Measurements from ENCODE around the gene SDK2. TPM values are rescaled to one million over a fixed set of nuclear protein-coding genes. Genes with fewer than 3 reads are reported as not detected.

SDK2 gene
- total RNA-seq, 1 donor from 2014 or later = 31.8 TPM

- TF ChIP-seq CTCF (IDR thresholded peaks at IDR 0.05; ENCODE audit: unreplicated experiment) = no peak
- Mint-ChIP-seq H3K27ac (peak overlapping the region; percentile 92), H3K4me3 (peak overlapping the region; percentile 6), H3K36me3 (no peaks in the 10 kb centered on the region), H3K27me3 (ENCODE audit: low read depth) (no peaks in the 10 kb centered on the region), H3K9me3 (no peaks in the 10 kb centered on the region), H3K4me1 (peaks cover 52% of the 10 kb centered on the region)
- no peak for DNase-seq (ENCODE audit: low spot score in 2 of 2, unreplicated experiment in 2 of 2)
Observed at GRCh38 chr17:73342541-73343167, 301.6 kb downstream of the SDK2 start.

- H3K27me3 Mint-ChIP-seq (ENCODE audit: low read depth) = no peaks in the 10 kb centered on the region
- DNase-seq (ENCODE audit: low spot score in 2 of 2, unreplicated experiment in 2 of 2) = peak in 1 of 2 experiments; percentile 69
- H3K36me3 Mint-ChIP-seq = peaks cover 3% of the 10 kb centered on the region
- H3K4me3 Mint-ChIP-seq = no peak overlapping the region
- no peaks in the 10 kb centered on the region for H3K9me3 Mint-ChIP-seq
- no peak for TF ChIP-seq CTCF (IDR thresholded peaks at IDR 0.05; ENCODE audit: unreplicated experiment)
- H3K27ac Mint-ChIP-seq = peak overlapping the region; percentile 92
- H3K4me1 Mint-ChIP-seq = peaks cover 55% of the 10 kb centered on the region
Observed at GRCh38 chr17:73342050-73342522, 302.2 kb downstream of the SDK2 start.

GRCh38 chr17:73341350-73342049, 302.7 kb downstream of the SDK2 start:
- no peak for DNase-seq (ENCODE audit: low spot score in 2 of 2, unreplicated experiment in 2 of 2)
- no peak for TF ChIP-seq CTCF (IDR thresholded peaks at IDR 0.05; ENCODE audit: unreplicated experiment)
- no peaks in the 10 kb centered on the region for H3K9me3 Mint-ChIP-seq
- peaks cover 60% of the 10 kb centered on the region for H3K4me1 Mint-ChIP-seq
- H3K4me3 Mint-ChIP-seq = no peak overlapping the region
- H3K27ac Mint-ChIP-seq = peak overlapping the region; percentile 92
- no peaks in the 10 kb centered on the region for H3K27me3 Mint-ChIP-seq (ENCODE audit: low read depth)
- peaks cover 3% of the 10 kb centered on the region for H3K36me3 Mint-ChIP-seq

GRCh38 chr17:73340093-73340596, 304.1 kb downstream of the SDK2 start:
- DNase-seq (ENCODE audit: low spot score in 2 of 2, unreplicated experiment in 2 of 2) = no peak
- H3K4me3 Mint-ChIP-seq = no peak overlapping the region
- H3K9me3 Mint-ChIP-seq = no peaks in the 10 kb centered on the region
- no peaks in the 10 kb centered on the region for H3K27me3 Mint-ChIP-seq (ENCODE audit: low read depth)
- no peak for TF ChIP-seq CTCF (IDR thresholded peaks at IDR 0.05; ENCODE audit: unreplicated experiment)
- H3K4me1 Mint-ChIP-seq = peaks cover 62% of the 10 kb centered on the region
- peaks cover 3% of the 10 kb centered on the region for H3K36me3 Mint-ChIP-seq
- H3K27ac Mint-ChIP-seq = peak overlapping the region; percentile 59

GRCh38 chr17:73338566-73339197, 305.6 kb downstream of the SDK2 start:
- no peaks in the 10 kb centered on the region for H3K27me3 Mint-ChIP-seq (ENCODE audit: low read depth)
- no peak for TF ChIP-seq CTCF (IDR thresholded peaks at IDR 0.05; ENCODE audit: unreplicated experiment)
- no peak overlapping the region for H3K4me3 Mint-ChIP-seq
- no peaks in the 10 kb centered on the region for H3K9me3 Mint-ChIP-seq
- H3K27ac Mint-ChIP-seq = peak overlapping the region; percentile 83
- H3K4me1 Mint-ChIP-seq = peaks cover 55% of the 10 kb centered on the region
- H3K36me3 Mint-ChIP-seq = peaks cover 3% of the 10 kb centered on the region
- no peak for DNase-seq (ENCODE audit: low spot score in 2 of 2, unreplicated experiment in 2 of 2)

Data from mesothelial cell of epicardium (in vitro differentiated cells).